ENCODE data around the gene GAD1. TPM values are rescaled to one million over a fixed set of nuclear protein-coding genes. Genes with fewer than 3 reads are reported as not detected.

GAD1 gene
- total and polyA plus RNA-seq, 2 of the 4 experiments (the other 2 are of a cell fraction): not detected

DNA sequence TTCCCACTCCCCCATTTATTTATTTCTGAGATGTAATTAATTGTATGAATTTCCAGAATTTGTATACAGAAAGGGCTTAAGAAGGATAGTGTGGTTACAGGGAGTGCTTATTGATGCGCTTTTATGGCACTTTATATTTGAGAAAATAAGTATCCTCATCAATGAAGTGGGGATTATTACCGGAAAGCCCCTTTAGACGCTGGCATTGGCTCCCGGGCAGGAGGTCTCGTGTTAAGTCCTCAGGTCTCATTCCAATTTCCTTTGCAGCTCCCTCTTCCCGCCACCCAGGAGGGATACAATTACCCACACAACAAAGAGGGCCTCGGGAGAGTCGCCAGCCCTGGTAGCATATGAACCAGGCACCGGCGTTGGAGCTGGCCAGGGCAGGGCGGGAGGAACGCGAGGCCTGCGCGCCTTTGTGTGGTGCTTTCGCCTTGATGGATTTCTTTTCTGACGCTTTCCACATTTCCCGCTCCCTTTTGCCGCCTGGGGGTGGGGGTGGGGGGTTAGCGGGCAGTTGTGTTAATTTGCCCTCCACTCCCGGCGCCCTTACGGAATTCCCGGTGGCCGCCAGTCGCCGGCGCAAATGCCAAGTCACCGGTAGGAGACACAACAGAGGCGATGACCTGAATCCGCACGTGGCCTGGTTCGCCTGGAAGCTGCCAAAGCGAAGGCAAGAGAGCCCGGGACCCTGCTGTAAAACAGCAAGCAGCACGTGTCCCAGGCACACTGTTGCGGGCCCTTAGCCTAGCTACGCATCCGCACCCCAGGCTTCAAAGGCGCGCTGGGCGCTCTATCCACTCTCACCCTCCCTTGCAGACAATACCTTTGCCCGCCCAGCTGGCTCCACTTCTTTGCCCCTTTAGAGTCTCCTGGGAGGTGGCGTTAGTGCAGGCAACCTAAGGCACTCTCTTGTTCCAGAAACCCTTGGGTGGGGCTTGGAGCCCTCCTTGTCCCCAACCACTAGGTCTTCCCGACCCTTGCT is 3.3 kb downstream of the GAD1 start:
- Histone ChIP-seq H2BK20ac (ENCODE audit: low read depth, low read length) (no peak overlapping the region), H3K4ac (ENCODE audit: low read depth, low read length) (no peak overlapping the region), H3K36me3 (ENCODE audit: control insufficient read depth, insufficient read depth, low read length) (no peaks in the 10 kb centered on the region), H2BK5ac (ENCODE audit: low read depth, low read length, poor library complexity, severe bottlenecking) (no peak overlapping the region), H3K18ac (ENCODE audit: low read depth, low read length) (no peak overlapping the region), H3K9me1 (ENCODE audit: insufficient read depth, low read length) (no peaks in the 10 kb centered on the region), H2BK15ac (ENCODE audit: low read depth, low read length) (no peak overlapping the region), H3K9me3 (ENCODE audit: control insufficient read depth, insufficient read depth, low read length) (no peaks in the 10 kb centered on the region; the same call in 1 of the 2 replicates), H2AK9ac (replicated peaks; ENCODE audit: low read depth, low read length, poor library complexity) (no peak overlapping the region), H4K8ac (ENCODE audit: low read depth in 2 of 2, low read length in 2 of 2) (no peak overlapping the region), H3K4me1 (ENCODE audit: control insufficient read depth, insufficient read depth, low read length) (peaks cover 1% of the 10 kb centered on the region; the same call in 1 of the 2 replicates), H3K9ac (ENCODE audit: low read depth, low read length) (no peak overlapping the region), H3K79me1 (ENCODE audit: low read depth in 1 of 2, low read length in 2 of 2) (no peaks in the 10 kb centered on the region), H4K5ac (ENCODE audit: low read depth, low read length) (no peak overlapping the region), H3K4me2 (ENCODE audit: low read depth, low read length) (no peak overlapping the region), H4K20me1 (ENCODE audit: insufficient read depth, low read length) (no peaks in the 10 kb centered on the region), H3K14ac (replicated peaks; ENCODE audit: low read depth, low read length) (no peak overlapping the region), H4K91ac (ENCODE audit: insufficient read depth, low read depth, low read length) (no peak overlapping the region), H2AFZ (replicated peaks; ENCODE audit: low read length, poor library complexity) (peak overlapping the region; percentile 15), H3K23ac (ENCODE audit: low read depth, low read length) (no peak overlapping the region; the same call in 1 of the 2 replicates), H3K27ac (ENCODE audit: insufficient read depth, low read length) (no peak overlapping the region), H2BK120ac (ENCODE audit: low read depth, low read length) (no peak overlapping the region), H3K4me3 (ENCODE audit: insufficient read depth, low read depth, low read length) (no peak overlapping the region), H3K27me3 (ENCODE audit: control insufficient read depth, insufficient read depth, low read length) (peaks cover 95% of the 10 kb centered on the region), H3K56ac (ENCODE audit: extremely low read depth, insufficient read depth, low read length) (no peak overlapping the region), H2AK5ac (ENCODE audit: low read depth, low read length) (no peak overlapping the region)
- CTCF ChIA-PET: no interaction called here
- DNase-seq (no peak), ATAC-seq (ENCODE audit: low read depth) (no peak)
- dilution Hi-C loops (cut with HindIII; ENCODE audit: low sequenced_read_pairs, unreplicated experiment): loop anchor here (25.0 kb wide), 1 partner anchor 408 kb away; no protein-coding TSS in a partner anchor
- intact Hi-C loops (cut with micrococcal nuclease): loop anchor here (10.0 kb wide), 1 partner anchor 885 kb away; no protein-coding TSS in a partner anchor
- 6% methylated on average over 7 of the region's 45 CpGs; no CpG with 5 or more reads in 1 of the 2 experiments for WGBS, 2 experiments (ENCODE audit: extremely low coverage in 2 of 2, insufficient read length in 1 of 2)
- POLR2A ChIA-PET (ENCODE audit: unreplicated experiment): no interaction called here
- TF ChIP-seq POLR2A (IDR thresholded peaks at IDR 0.05; ENCODE audit: low read depth, low read length) (no peak), SMC3 (IDR thresholded peaks at IDR 0.05; ENCODE audit: low read depth, low read length) (no peak), FOS (IDR thresholded peaks at IDR 0.05; ENCODE audit: low read depth, low read length) (no peak), MAFK (IDR thresholded peaks at IDR 0.05; ENCODE audit: low read depth, low read length) (no peak), MXI1 (IDR thresholded peaks at IDR 0.05; ENCODE audit: borderline replicate concordance, low read depth, low read length) (no peak), BHLHE40 (IDR thresholded peaks at IDR 0.05; ENCODE audit: low read depth, low read length) (no peak), RAD21 (IDR thresholded peaks at IDR 0.05; ENCODE audit: low read length) (no peak), MAZ (IDR thresholded peaks at IDR 0.05; ENCODE audit: borderline replicate concordance, low read depth, low read length) (no peak), NFE2L2 (IDR thresholded peaks at IDR 0.05; ENCODE audit: low read depth, low read length) (no peak)
- TF ChIP-seq, protein P1, sequence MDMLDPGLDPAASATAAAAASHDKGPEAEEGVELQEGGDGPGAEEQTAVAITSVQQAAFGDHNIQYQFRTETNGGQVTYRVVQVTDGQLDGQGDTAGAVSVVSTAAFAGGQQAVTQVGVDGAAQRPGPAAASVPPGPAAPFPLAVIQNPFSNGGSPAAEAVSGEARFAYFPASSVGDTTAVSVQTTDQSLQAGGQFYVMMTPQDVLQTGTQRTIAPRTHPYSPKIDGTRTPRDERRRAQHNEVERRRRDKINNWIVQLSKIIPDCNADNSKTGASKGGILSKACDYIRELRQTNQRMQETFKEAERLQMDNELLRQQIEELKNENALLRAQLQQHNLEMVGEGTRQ (IDR thresholded peaks at IDR 0.05; ENCODE audit: low read depth, low read length): no peak
- TF ChIP-seq, protein P2, sequence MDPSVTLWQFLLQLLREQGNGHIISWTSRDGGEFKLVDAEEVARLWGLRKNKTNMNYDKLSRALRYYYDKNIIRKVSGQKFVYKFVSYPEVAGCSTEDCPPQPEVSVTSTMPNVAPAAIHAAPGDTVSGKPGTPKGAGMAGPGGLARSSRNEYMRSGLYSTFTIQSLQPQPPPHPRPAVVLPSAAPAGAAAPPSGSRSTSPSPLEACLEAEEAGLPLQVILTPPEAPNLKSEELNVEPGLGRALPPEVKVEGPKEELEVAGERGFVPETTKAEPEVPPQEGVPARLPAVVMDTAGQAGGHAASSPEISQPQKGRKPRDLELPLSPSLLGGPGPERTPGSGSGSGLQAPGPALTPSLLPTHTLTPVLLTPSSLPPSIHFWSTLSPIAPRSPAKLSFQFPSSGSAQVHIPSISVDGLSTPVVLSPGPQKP (IDR thresholded peaks at IDR 0.05; ENCODE audit: borderline replicate concordance, low read depth, low read length): no peak
- TF ChIP-seq, protein P3, sequence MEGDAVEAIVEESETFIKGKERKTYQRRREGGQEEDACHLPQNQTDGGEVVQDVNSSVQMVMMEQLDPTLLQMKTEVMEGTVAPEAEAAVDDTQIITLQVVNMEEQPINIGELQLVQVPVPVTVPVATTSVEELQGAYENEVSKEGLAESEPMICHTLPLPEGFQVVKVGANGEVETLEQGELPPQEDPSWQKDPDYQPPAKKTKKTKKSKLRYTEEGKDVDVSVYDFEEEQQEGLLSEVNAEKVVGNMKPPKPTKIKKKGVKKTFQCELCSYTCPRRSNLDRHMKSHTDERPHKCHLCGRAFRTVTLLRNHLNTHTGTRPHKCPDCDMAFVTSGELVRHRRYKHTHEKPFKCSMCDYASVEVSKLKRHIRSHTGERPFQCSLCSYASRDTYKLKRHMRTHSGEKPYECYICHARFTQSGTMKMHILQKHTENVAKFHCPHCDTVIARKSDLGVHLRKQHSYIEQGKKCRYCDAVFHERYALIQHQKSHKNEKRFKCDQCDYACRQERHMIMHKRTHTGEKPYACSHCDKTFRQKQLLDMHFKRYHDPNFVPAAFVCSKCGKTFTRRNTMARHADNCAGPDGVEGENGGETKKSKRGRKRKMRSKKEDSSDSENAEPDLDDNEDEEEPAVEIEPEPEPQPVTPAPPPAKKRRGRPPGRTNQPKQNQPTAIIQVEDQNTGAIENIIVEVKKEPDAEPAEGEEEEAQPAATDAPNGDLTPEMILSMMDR (conservative IDR thresholded peaks at IDR 0.05; ENCODE audit: low read depth, low read length): no peak
- BruUV-seq (replicated peaks): no TSS peak
- in situ Hi-C loops (cut with MboI; ENCODE audit: low sequenced_read_pairs): loop anchor here (10.0 to 25.0 kb wide), 4 partner anchors 415 to 1383 kb away; no protein-coding TSS in a partner anchor

Data from IMR-90 (cell line).